Activated CD4-positive, alpha-beta T cell treated with anti-CD3 and anti-CD28 coated beads, Interleukin-2, Interleukin-4, amounts not matched to agents 100 ng/mL and 50 ng/mL, durations not matched to agents 16 hours and 8 hours (primary cell): ENCODE measurements around the gene FOXC1.

Source experiments
- DNase-seq: peaks from one replicate; pipeline ENCODE4 v3.0.0-alpha.2; 2020; ENCODE audit warnings: low spot score

Gene FOXC1

GRCh38 chr6:1612299-1612973 lies 2.7 kb downstream of the FOXC1 start:
- no peak for DNase-seq

DNA sequence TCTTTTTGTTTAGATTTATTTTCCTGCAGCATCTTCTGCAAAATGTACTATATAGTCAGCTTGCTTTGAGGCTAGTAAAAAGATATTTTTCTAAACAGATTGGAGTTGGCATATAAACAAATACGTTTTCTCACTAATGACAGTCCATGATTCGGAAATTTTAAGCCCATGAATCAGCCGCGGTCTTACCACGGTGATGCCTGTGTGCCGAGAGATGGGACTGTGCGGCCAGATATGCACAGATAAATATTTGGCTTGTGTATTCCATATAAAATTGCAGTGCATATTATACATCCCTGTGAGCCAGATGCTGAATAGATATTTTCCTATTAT lies 3.2 kb downstream of the FOXC1 start:
- no peak for DNase-seq

GRCh38 chr6:1613346-1613687 lies 3.6 kb downstream of the FOXC1 start:
- DNase-seq, result no peak

DNA sequence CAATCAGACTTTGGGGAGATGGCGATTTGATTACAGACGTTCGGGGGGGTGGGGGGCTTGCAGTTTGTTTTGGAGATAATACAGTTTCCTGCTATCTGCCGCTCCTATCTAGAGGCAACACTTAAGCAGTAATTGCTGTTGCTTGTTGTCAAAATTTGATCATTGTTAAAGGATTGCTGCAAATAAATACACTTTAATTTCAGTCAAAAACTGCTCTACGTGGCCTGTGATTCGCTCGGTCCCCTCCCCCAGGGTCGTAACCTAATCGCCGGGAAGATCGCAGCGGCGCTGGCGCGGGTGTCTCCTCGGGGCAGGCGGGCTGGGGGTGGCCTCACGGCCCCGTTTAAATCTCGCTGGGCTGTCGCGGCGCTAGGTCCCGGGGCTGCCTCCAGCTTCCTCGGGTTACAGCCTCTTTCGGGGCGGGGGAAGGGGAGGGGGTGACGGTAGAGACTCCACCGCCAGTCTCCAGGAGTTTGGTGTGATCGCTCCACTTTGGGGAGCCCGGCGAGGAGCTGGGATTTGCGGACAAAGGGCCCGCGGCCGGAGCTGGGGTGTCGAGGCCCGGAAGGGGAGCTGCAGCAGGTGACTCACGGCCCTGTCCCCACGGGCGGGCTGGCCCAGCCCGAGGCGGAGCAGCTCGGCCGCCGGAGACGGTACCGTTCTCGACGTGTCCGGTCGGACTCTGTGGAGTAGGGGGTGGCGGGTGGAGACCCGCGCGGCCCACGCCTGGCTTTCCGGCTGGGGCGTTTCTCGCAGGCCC lies 4.2 kb downstream of the FOXC1 start:
- no peak for DNase-seq

DNA sequence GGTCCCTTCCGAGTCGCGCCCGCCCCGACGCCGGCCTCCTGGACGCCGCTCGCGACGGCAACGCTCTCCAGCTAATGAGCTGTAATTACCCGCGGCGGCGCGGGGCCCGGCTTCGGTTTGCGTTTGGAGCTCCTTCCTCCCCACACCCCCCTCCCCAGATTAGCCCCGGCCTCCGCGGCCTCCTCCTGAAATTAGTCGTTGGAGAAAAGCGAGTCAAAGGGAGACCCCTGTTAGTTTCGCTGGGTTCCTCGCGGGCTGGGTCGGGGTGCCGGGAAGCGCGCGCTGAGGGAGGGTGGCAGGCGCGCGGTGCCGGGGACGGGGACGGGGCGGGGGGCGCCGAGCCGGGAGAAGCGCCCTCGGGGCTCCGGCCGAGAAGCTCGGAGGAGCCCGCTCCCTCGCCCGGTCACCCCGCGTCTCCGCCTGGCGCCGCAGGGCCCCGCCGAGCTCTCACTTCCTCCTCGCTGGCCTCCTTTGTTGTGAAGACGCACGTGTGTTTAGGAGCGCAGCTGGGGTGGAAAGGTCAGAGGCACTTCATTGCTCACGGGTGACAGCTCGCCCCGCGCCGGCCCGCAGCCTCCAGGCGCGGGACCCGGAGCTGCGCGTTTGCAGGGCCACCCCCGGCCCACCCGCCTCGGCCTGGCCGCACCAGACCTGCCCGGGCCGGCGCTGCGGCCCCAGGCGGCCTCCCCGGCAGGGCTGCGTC lies 4.9 kb downstream of the FOXC1 start:
- DNase-seq, result no peak

DNA sequence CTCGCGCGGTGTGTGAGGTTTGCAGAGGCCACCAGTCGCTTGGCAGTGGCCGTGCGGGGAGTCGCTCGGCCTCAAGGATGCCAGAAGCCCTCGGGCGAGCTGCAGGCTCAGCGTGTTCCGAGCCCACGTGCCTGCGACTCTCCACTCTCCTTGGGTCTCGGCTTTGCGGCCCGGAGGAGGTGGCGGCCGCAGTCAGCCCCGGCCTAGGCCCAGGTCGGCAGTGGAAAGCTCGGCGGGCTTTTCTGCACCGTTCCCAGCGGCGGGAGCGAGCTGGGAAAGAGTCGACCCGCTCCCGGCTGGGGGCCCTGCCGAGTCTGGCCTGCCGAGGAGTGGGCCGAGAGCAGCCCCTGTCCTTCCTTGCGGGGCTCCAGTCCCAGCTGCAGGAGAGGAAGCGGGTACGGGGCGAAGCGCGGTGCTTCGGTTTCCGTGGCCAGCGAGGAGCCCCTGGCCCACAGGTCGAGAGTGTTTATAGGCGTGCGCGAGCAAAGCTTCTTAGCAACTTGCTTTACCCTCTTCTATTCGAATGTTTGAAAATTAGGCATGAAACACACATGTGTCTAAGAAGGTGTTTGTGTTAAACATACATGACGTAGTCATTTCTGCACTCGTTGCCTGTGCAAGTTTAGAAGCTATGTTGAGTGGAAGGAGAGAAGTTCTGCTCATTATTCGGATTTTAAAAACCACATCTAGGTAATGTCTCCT lies 5.6 kb downstream of the FOXC1 start:
- DNase-seq, result no peak

- no peak for DNase-seq
These were observed 6.2 kb downstream of the FOXC1 start for GRCh38 chr6:1615853-1616420.

- DNase-seq, result no peak
These were observed 7.2 kb downstream of the FOXC1 start for GRCh38 chr6:1616701-1617463.

DNA sequence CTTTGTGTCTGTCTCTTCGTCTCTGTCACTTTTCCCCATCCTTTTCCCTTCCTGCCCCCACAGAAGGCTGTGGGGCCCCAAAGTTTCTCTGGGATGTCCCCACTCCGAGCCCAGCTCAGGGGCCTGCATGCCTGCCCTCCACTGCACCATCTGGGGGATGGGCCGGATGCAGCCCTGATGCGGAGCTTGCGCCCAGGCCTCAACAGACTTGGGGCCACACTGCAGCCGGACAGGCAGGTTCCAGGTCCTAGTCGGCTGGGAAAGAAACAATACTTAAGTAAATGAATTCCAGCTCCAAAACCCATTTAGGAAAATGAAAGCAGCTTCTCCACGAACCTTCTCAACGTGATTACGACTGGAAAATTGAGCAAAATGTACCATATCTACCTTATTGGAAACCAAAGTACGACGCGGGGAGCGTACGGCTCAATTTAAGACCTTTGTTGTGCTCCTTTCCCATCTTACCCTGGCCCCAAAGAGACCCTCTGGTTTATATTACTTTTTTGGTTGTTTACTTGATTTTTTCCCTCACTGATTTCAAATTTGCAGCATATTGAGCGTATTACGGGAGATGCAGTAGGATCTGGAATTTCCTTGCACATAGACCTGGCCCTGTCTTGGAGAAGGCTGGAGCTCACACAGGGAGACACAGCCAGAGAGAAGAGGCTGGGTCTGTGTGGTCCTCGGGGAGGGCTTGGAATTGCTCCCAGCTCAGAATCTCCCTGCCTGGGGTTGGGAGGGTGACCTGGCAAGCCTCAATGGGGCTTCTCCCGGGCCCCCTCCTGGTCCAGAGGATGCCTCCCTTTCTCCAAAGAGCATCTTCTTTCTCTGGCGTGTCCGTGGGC lies 8.0 kb downstream of the FOXC1 start:
- no peak for DNase-seq

GRCh38 chr6:1618311-1619097 lies 8.8 kb downstream of the FOXC1 start:
- no peak for DNase-seq

DNA sequence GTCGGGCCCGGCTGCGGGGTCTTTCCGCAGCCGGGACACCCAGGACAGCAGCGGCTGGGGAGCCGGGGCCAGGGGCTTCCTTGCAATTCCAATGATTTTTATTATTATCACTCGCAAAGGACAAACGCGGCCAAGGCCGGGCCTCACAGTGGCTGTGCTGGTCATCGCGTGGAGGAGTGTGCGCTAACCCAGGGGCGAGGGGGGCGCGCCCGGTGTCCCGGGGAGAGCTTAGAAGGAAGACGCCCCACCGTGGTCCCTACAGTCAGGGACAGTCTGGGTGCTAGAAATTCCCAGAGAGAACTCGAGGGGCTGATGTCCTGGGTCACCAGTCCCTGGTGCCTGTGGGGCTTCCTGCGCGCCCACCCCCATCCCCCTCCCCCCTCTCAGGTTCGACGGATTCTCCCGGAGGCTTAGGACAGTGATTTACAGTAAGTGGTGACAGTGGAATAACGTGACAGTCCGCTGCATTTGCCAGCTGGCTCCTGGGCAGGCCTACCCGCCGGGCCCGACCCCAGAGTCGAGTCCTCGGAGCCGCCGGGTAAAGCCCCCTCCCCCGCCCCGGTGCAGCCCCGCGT lies 9.5 kb downstream of the FOXC1 start:
- no peak for DNase-seq

DNA sequence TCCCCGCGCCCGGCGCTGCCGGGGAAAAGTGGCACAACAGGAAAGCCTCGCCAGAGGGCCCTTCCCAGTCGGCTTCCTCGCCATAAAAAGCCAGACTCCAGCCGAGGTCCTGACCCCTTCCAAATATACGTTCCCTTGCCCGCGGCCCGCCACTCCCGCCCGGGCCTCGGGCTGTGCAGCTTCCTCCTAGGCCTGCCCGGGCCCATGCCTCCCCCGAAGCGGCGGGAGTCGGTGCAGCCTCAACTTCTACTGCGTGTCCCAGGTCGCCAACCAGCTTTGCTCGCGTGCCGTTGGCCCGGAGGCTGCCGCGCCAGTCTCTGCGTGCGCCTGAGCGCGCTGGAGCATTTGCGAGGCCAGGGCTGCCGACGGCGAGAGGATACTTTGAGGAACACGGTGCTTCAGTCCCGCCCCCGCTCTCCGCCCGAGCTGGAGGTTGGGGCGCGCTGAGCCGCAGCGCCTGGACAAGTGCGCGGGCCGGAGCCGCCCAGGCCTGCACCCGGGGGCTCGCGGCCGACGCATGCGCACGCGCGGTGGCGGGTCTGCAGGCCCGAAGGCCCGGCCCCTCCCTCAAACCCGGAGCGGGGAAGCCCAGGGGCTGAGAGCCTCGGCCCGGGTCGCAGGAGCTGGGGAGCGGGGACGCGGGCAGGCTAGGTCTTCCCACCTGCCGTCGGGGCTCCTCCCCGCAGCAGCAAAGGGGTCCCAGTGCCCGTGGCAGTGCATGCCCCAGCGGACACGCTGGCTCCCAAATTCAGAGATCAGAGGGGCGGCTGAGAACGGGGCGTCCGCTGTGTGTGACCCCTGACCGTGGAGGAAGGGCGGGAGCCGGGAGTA lies 10.2 kb downstream of the FOXC1 start:
- DNase-seq, result no peak

DNA sequence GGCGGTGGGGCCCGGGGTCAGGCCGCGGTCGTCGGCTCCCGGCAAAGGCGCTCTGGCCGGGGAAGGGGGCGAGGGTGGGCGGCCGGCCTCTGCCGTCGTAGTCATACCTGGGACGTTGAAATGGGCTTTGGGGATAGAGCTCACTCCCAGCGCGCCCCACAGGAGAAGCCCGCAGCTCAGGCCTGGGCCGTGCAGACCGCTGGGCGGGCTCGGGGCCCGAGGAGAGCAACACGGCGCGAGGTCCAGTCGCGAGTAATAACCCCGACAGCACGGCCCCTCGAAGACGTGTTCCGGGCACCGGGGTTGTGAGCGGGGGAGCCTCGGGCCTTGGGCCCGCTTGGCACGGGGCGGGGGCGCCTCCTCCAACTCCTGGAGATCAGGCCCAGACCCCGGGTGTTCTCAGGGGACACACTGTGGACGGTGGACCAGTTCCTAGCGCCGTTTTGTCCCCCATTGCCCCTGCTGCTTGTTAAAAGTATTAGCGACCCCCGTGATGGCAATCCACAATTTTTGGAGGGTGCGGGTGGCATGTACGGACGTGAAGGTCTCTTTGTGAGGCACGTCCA lies 10.9 kb downstream of the FOXC1 start:
- no peak for DNase-seq

DNA sequence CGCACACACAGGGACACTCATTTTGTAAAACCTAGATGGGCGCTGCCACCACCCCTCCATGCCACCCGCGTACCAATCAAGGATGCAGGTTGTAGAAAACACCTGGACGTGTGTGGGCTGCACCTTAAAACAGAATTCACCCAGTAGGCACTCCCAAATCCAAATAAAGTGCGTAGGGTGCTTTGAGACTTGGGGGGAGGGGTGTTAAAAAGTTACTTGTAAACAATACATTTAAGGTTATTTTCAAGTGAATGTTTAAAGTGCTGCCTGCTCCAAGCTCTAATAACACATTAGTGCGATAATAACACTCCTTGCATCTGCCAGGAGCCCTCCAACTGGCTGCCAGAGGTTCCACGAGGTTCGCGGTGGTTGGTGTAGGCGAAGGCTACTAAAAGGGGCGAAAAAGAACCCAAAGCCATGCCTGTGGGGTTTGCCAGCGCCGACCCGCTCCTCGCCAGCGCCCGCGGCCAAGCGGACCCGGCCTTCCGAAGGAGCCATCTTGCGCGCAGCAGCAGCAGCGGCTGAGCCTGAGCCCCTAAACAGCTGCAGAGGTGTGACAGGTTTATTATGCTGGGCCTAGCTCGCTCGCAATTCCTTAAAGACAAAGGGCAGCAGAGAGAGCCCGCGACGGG lies 11.5 kb downstream of the FOXC1 start:
- no peak for DNase-seq

DNA sequence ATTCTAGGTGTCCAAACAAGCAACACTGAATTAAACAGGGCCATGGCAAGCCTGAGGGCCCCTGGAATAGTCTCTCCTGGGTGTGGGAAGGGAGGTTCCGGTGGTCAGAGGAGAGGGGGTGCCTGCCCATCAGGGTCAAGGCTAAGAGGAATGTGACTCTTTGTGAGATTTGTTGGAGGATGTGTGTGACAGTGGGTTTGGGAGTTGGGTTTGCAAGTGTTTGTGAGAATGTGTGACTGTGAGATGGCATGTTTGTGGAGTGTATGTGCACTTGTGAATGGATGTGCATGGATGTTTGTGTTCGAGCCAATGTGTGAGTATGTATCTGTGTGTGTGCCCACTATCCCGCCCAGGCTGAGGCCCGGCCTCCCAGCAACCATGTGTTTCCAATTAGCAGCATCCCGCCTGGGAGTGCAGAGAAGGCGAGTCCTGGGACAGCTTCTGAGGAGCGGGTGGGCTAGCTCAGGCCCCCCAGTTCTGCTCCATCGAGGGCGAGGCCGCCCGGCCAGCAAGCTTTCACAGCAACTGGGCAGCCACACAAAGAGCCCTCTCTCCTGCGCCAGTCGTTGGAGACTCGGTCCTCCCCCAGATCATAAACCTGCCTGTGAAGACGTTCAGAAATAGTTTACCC lies 12.6 kb downstream of the FOXC1 start:
- no peak for DNase-seq

DNA sequence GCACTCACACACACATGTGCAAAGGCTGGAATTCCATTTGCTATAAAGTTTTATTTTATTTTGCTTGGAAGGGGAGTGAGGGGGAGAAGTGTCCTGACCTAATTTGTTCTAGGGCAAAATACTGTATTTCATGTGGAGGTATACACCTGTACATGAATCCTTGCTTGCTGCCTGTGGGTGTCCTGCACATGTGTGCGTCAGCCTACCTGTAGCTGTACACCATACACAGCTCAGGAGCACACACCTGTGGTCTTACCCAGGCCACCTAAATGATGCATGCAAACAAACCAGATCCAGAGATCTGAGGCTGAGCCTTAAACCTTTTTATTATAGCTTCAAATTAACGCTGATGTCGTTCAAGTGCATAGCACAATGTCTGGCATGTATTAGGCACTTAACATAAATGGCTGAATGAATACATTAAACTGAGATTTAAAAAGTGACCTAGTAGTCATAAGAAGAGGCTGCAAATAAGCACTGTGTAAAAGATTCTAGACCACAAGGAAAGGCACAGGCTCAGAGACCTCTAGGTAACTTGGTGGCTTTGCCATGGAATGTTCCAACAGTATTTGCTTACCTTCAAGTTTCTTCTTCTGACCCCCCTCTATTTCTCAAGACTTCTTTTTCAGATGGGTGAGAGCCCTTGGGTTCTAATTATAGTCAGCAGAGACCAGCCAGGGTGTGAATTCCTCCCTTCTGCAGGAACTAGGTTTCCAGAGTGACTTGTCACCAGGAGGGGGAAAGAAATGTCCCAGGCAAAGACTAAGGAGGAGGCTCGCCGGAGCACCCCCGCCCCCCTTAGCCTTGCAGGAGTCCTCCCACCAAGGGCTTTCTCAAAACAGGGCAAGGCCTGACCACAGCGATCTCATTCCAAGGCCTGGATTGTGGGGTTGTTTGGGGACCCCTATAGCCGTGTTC lies 13.4 kb downstream of the FOXC1 start:
- DNase-seq, result no peak

- no peak for DNase-seq
These were observed 14.0 kb downstream of the FOXC1 start for GRCh38 chr6:1623769-1624057.
